BJ (cell line): ENCODE measurements around the gene CFDP1. TPM values are rescaled to one million over a fixed set of nuclear protein-coding genes. Genes with fewer than 3 reads are reported as not detected.

ENCODE experiments used
- CTCF ChIA-PET: fragments of 350-600 bp; formaldehyde crosslinking; extraction: SDS; loops from one replicate; lab custom pipeline; 2021; ENCODE audit warnings: antibody characterized with exemption, inconsistent platforms; lab: Yijun Ruan, JAX
- POLR2A ChIA-PET: fragments of 300-600 bp; sonication (Branson Sonifier 250); formaldehyde crosslinking; extraction: SDS; loops from one replicate; lab custom pipeline; 2021; ENCODE audit warnings: antibody characterized with exemption; lab: Charles Lee
- DNase-seq: peaks from one replicate; pipeline ENCODE4 v3.0.0-alpha.2; 2011; ENCODE audit warnings: low read depth
- H3K27me3 ChIP-seq: 2 replicates; pipeline ENCODE4 v1.6.0; 2011; ENCODE audit warnings: low read length; ENCODE audit not compliant: control insufficient read depth, insufficient read depth
- H3K36me3 ChIP-seq: 2 replicates; pipeline ENCODE4 v1.5.1; 2011; ENCODE audit warnings: low read length; ENCODE audit not compliant: control insufficient read depth, insufficient read depth
- H3K4me3 ChIP-seq: 2 replicates; pipeline ENCODE4 v1.5.1; 2011; ENCODE audit warnings: low read depth, mild to moderate bottlenecking, control low read depth, low read length
- CTCF ChIP-seq: IDR thresholded peaks from 2 replicates; pipeline ENCODE4 v1.5.1; 2011; ENCODE audit warnings: low read depth, mild to moderate bottlenecking, control low read depth, inconsistent platforms, low read length, moderate library complexity; ENCODE audit not compliant: insufficient read depth
- polyA plus RNA-seq: library from polyadenylated mRNA; depleted of rRNA; stranded (reverse); fragments of >200 nt; gene quantifications from 2 replicates; pipeline ENCODE4 v1.2.3, GENCODE V29; 2011

CFDP1 gene
- polyA plus RNA-seq, 1 experiment: 10.9 TPM

- Histone ChIP-seq H3K27me3 (no peaks in the 10 kb centered on the region), H3K4me3 (no peak overlapping the region), H3K36me3 (peaks cover 17% of the 10 kb centered on the region)
- CTCF ChIA-PET: interaction anchor here (0.7 to 1.6 kb wide), 3 partner anchors 9 to 80 kb away, joined by 3 to 7 read pairs (median 3); no protein-coding TSS in a partner anchor
- TF ChIP-seq CTCF: no peak
- no peak for DNase-seq
- POLR2A ChIA-PET: no interaction called here
Observed at GRCh38 chr16:75262800-75263127, 170.5 kb downstream of the CFDP1 start.

GRCh38 chr16:75262104-75262799, 171.1 kb downstream of the CFDP1 start:
- POLR2A ChIA-PET: no interaction called here
- no peak overlapping the region for H3K4me3 ChIP-seq
- H3K36me3 ChIP-seq: peaks cover 17% of the 10 kb centered on the region
- no peak for TF ChIP-seq CTCF
- H3K27me3 ChIP-seq: no peaks in the 10 kb centered on the region
- CTCF ChIA-PET: interaction anchor here (0.7 to 1.6 kb wide), 4 partner anchors 9 to 80 kb away, joined by 3 to 7 read pairs (median 3); no protein-coding TSS in a partner anchor
- no peak for DNase-seq

GRCh38 chr16:75261590-75262078, 171.7 kb downstream of the CFDP1 start:
- ChIA-PET POLR2A (no interaction called here), CTCF (interaction anchor here (0.6 to 1.4 kb wide), 3 partner anchors 16 to 182 kb away, joined by 3 read pairs; no protein-coding TSS in a partner anchor)
- H3K4me3 ChIP-seq: no peak overlapping the region
- DNase-seq: no peak
- no peak for TF ChIP-seq CTCF
- peaks cover 17% of the 10 kb centered on the region for H3K36me3 ChIP-seq
- no peaks in the 10 kb centered on the region for H3K27me3 ChIP-seq

GRCh38 chr16:75260851-75261589, 172.3 kb downstream of the CFDP1 start:
- H3K36me3 ChIP-seq: peaks cover 17% of the 10 kb centered on the region
- no peak overlapping the region for H3K4me3 ChIP-seq
- no peak for DNase-seq
- TF ChIP-seq CTCF: no peak
- CTCF ChIA-PET: interaction anchor here (0.6 to 1.4 kb wide), 4 partner anchors 15 to 181 kb away, joined by 3 to 4 read pairs (median 3); no protein-coding TSS in a partner anchor
- no peaks in the 10 kb centered on the region for H3K27me3 ChIP-seq
- POLR2A ChIA-PET: no interaction called here

GRCh38 chr16:75258807-75259141, 174.5 kb downstream of the CFDP1 start:
- DNase-seq: no peak
- Histone ChIP-seq H3K36me3 (peaks cover 12% of the 10 kb centered on the region), H3K27me3 (no peaks in the 10 kb centered on the region), H3K4me3 (no peak overlapping the region)
- CTCF ChIA-PET: no interaction called here
- POLR2A ChIA-PET: no interaction called here
- TF ChIP-seq CTCF: no peak
